HepG2 (cell line): ENCODE measurements around the gene VCAN. TPM values are rescaled to one million over a fixed set of nuclear protein-coding genes. Genes with fewer than 3 reads are reported as not detected.

Experiments used
- ATAC-seq: fragments of 200-7000 bp; cut with Tn5 transposase; 3 replicates; pipeline ENCODE4 v1.9.1; 2020; ENCODE audit warnings: mild to moderate bottlenecking, moderate library complexity
- BruUV-seq: library from RNA; stranded (reverse); fragments of 400-500 nt; replicated peaks from 2 replicates; lab custom pipeline; 2021; lab: Mats Ljungman, UMichigan
- CTCF ChIA-PET: fragments of 300-600 bp; formaldehyde crosslinking; extraction: SDS; loops from one replicate; lab custom pipeline; 2021; ENCODE audit warnings: low total read pairs, inconsistent platforms, low intra/inter-chr PET ratio; lab: Yijun Ruan, JAX
- POLR2A ChIA-PET: fragments of 350-600 bp; sonication (Branson Sonifier 250); formaldehyde crosslinking; loops from one replicate; lab custom pipeline; 2020; ENCODE audit warnings: antibody characterized with exemption, inconsistent platforms; lab: Yijun Ruan, JAX
- DNase-seq: peaks from one replicate; pipeline ENCODE4 v3.0.0-alpha.2; 2015; ENCODE audit warnings: low spot score
- FAIRE-seq: peaks from 3 replicates; lab custom pipeline; 2011; peaks lifted over from hg19 to GRCh38; lab: Jason Lieb, UNC
- H2AFZ ChIP-seq: one replicate; pipeline ENCODE4 v1.6.1; 2011; ENCODE audit warnings: low read length, inconsistent platforms
- H3K27ac ChIP-seq: fragments of 300-600 bp; 3 replicates; pipeline ENCODE4 v1.8.0; 2011; ENCODE audit warnings: mixed run types, mild to moderate bottlenecking, mixed read lengths, low read length, inconsistent platforms; ENCODE audit not compliant: insufficient read depth; ENCODE audit errors: extremely low read length
- H3K27me3 ChIP-seq, 2 experiments: fragments of 200-600 bp in 1 of 2; 2 replicates in 1 of 2; 3 replicates in 1 of 2; pipeline versions ENCODE4 v1.6.0 to v1.8.0; 2011; ENCODE audit warnings: low read length in 2 of 2, mild to moderate bottlenecking in 2 of 2, moderate library complexity in 2 of 2, inconsistent platforms in 1 of 2; ENCODE audit not compliant: insufficient read depth in 2 of 2, control insufficient read depth in 1 of 2
- H3K36me3 ChIP-seq, 2 experiments: fragments of 200-600 bp in 1 of 2; replicated peaks in 1 of 2; 2 replicates in 1 of 2; 3 replicates in 1 of 2; pipeline versions ENCODE4 v1.5.1 to v1.8.0; 2011; ENCODE audit warnings: low read length in 2 of 2, inconsistent platforms in 1 of 2; ENCODE audit not compliant: insufficient read depth in 2 of 2, control insufficient read depth in 1 of 2
- H3K4me1 ChIP-seq: 2 replicates; pipeline ENCODE4 v1.5.1; 2012; ENCODE audit warnings: low read length, inconsistent platforms; ENCODE audit not compliant: insufficient read depth
- H3K4me2 ChIP-seq: 2 replicates; pipeline ENCODE4 v1.6.0; 2011; ENCODE audit warnings: low read depth, low read length, inconsistent platforms
- H3K4me3 ChIP-seq, 3 experiments: fragments of 200-600 bp in 1 of 3; sonication (generic), shearing (Covaris generic) in 1 of 3; replicated peaks in 1 of 3; 2 replicates each; pipeline ENCODE4 v1.5.1; 2011 to 2016; ENCODE audit warnings: low read length in 3 of 3, inconsistent platforms in 2 of 3, low read depth in 2 of 3, mild to moderate bottlenecking in 2 of 3, control low read depth in 1 of 3, mixed read lengths in 1 of 3; ENCODE audit not compliant: insufficient read depth in 1 of 3
- H3K79me2 ChIP-seq: one replicate; pipeline ENCODE4 v1.6.1; 2011; ENCODE audit warnings: low read length, inconsistent platforms; ENCODE audit not compliant: insufficient read depth
- H3K9ac ChIP-seq: 2 replicates; pipeline ENCODE4 v1.6.0; 2011; ENCODE audit warnings: mild to moderate bottlenecking, low read depth, low read length, inconsistent platforms; ENCODE audit not compliant: insufficient read depth
- H3K9me3 ChIP-seq: 2 replicates; pipeline ENCODE4 v1.5.1; 2012; ENCODE audit warnings: mild to moderate bottlenecking, low read length
- H4K20me1 ChIP-seq: 2 replicates; pipeline ENCODE4 v1.6.0; 2011; ENCODE audit warnings: inconsistent platforms, mild to moderate bottlenecking, low read length, moderate library complexity; ENCODE audit not compliant: insufficient read depth
- ATF7 ChIP-seq, 2 experiments: fragments of 450-650 bp in 1 of 2; sonication (generic) in 1 of 2; formaldehyde crosslinking in 1 of 2; IDR thresholded peaks; 2 replicates each; pipeline versions ENCODE4 v1.4.0 to v1.6.1; 2016 to 2020; ENCODE audit warnings: antibody characterized with exemption in 1 of 2, mild to moderate bottlenecking in 1 of 2, missing genetic modification reagents in 1 of 2
- BRD4 ChIP-seq: sonication (generic); formaldehyde crosslinking; IDR thresholded peaks from 2 replicates; pipeline ENCODE4 v1.4.0; 2020; ENCODE audit warnings: missing genetic modification reagents
- ZFP1 ChIP-seq: IDR thresholded peaks from 2 replicates; pipeline ENCODE4 v1.6.1; 2016
- ZNF124 ChIP-seq: sonication (generic); formaldehyde crosslinking; IDR thresholded peaks from 2 replicates; pipeline ENCODE4 v1.4.0; 2020; ENCODE audit warnings: missing genetic modification reagents
- ZNF431 ChIP-seq: sonication (generic); formaldehyde crosslinking; IDR thresholded peaks from 2 replicates; pipeline ENCODE4 v1.9.0; 2022; ENCODE audit warnings: missing genetic modification reagents, low read depth, mild to moderate bottlenecking, borderline replicate concordance
- WGBS: methylation state at CpG from one replicate; pipeline ENCODE4 v1.1.6; 2017; ENCODE audit warnings: low lambda C conversion rate; 5-methylcytosine and 5-hydroxymethylcytosine counted together
- in situ Hi-C: cut with HindIII; loops from 2 replicates; pipeline ENCODE4 v1.10.0; 2017; ENCODE audit warnings: low pct_unique_long_range_greater_than_20kb; ENCODE audit not compliant: extremely low pct_ligation_motif_present
- intact Hi-C: fragments of 100-400 bp; cut with micrococcal nuclease; formaldehyde crosslinking; loops from one replicate; pipeline ENCODE4 v1.10.0; 2022; ENCODE audit not compliant: unreplicated experiment
- polyA plus RNA-seq, 8 experiments: library from polyadenylated mRNA; depleted of rRNA in 3 of 8; stranded (reverse) in 7 of 8; unstranded in 1 of 8; fragments of >200 nt; fragmentation: Illumina TruSeq in 4 of 8; extraction: Trizol in 4 of 8; gene quantifications; 2 replicates each; pipeline versions ENCODE4 v1.2.1 to v1.2.3, GENCODE V29; 2011 to 2016; ENCODE audit warnings: low read depth in 4 of 8, missing spikeins in 1 of 8, mixed read lengths in 1 of 8; ENCODE audit not compliant: insufficient read depth in 1 of 8
- total RNA-seq, 5 experiments: library from RNA; depleted of rRNA; stranded (reverse); fragments of >200 nt; fragmentation: Illumina TruSeq; extraction: Trizol; gene quantifications; 2 replicates each; pipeline ENCODE4 v1.2.3, GENCODE V29; 2016; ENCODE audit warnings: low read depth in 1 of 5
- TF ChIP-seq, protein P1 (sequence below), 2 experiments: IDR thresholded peaks; 2 replicates each; pipeline ENCODE4 v1.6.1; 2011 to 2012; ENCODE audit warnings: low read length in 2 of 2, borderline replicate concordance in 1 of 2, low read depth in 1 of 2, mild to moderate bottlenecking in 1 of 2, moderate library complexity in 1 of 2
- TF ChIP-seq, protein P2 (sequence below): sonication (generic); formaldehyde crosslinking; IDR thresholded peaks from 2 replicates; pipeline ENCODE4 v1.8.0; 2022; ENCODE audit warnings: mild to moderate bottlenecking, missing genetic modification reagents

The VCAN gene
- total and polyA plus RNA-seq, 2 of the 13 experiments (the other 11 are each of a cell fraction or from before 2014, with no cell fraction given): 1.2 to 3.5 TPM

DNA sequence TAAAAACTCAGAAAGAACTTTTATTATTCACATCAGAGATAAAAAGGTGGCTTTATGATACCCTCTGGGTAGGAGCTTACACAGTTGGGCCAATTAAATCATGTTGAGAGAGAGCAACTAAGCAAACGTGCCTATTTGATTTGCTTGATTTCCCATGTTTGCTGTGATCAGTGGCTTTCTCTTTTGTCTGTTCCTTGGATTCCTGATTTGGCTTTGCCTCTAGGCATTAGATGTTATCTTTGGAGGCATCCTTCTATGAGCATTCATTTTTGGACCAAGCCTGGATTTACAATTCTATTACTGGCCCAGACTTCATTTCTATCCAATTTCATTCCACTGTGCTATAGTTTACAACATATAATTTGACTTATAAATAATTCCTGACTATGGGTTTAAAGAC lies 35.9 kb downstream of the VCAN start (continued):
- TF ChIP-seq, protein P1, sequence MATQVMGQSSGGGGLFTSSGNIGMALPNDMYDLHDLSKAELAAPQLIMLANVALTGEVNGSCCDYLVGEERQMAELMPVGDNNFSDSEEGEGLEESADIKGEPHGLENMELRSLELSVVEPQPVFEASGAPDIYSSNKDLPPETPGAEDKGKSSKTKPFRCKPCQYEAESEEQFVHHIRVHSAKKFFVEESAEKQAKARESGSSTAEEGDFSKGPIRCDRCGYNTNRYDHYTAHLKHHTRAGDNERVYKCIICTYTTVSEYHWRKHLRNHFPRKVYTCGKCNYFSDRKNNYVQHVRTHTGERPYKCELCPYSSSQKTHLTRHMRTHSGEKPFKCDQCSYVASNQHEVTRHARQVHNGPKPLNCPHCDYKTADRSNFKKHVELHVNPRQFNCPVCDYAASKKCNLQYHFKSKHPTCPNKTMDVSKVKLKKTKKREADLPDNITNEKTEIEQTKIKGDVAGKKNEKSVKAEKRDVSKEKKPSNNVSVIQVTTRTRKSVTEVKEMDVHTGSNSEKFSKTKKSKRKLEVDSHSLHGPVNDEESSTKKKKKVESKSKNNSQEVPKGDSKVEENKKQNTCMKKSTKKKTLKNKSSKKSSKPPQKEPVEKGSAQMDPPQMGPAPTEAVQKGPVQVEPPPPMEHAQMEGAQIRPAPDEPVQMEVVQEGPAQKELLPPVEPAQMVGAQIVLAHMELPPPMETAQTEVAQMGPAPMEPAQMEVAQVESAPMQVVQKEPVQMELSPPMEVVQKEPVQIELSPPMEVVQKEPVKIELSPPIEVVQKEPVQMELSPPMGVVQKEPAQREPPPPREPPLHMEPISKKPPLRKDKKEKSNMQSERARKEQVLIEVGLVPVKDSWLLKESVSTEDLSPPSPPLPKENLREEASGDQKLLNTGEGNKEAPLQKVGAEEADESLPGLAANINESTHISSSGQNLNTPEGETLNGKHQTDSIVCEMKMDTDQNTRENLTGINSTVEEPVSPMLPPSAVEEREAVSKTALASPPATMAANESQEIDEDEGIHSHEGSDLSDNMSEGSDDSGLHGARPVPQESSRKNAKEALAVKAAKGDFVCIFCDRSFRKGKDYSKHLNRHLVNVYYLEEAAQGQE (IDR thresholded peaks at IDR 0.05; ENCODE audit: borderline replicate concordance in 1 of 2, low read depth in 1 of 2, low read length in 2 of 2): no peak
- TF ChIP-seq ZNF431 (CRISPR knock-in tag): no peak
- TF ChIP-seq ZNF124 (CRISPR knock-in tag): no peak
- TF ChIP-seq BRD4: no peak
- TF ChIP-seq, protein P2, sequence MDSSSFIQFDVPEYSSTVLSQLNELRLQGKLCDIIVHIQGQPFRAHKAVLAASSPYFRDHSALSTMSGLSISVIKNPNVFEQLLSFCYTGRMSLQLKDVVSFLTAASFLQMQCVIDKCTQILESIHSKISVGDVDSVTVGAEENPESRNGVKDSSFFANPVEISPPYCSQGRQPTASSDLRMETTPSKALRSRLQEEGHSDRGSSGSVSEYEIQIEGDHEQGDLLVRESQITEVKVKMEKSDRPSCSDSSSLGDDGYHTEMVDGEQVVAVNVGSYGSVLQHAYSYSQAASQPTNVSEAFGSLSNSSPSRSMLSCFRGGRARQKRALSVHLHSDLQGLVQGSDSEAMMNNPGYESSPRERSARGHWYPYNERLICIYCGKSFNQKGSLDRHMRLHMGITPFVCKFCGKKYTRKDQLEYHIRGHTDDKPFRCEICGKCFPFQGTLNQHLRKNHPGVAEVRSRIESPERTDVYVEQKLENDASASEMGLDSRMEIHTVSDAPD: no peak

DNA sequence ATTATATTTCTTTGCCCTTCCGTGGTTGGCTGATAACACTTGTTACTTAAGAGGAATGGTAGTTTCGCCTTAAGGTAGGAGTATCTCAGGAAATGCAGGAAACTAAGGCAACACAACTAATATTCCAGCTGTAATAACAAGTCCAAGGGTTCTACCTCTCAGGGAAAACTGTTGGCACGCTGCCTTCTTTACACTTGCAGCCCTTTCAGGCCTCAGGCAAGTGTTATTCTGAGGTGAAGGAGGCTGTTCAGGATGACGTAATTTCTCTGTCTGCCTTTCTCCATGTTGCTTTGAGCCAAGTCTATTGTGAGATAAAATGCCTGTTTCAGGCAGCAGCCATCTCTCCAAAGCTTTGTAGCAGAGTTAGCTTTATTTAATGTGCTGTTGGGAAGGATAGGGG lies 38.0 kb downstream of the VCAN start:
- CTCF ChIA-PET: no interaction called here
- no peak overlapping the region for H3K27ac ChIP-seq
- DNase-seq (no peak), ATAC-seq (no peak)
- peaks cover 8% of the 10 kb centered on the region for H3K9me3 ChIP-seq
- H3K4me1 ChIP-seq: no peaks in the 10 kb centered on the region
- H3K4me3 ChIP-seq: no peak overlapping the region
- H3K4me2 ChIP-seq: no peak overlapping the region
- 26% methylated on average over 4 of the region's 4 CpGs for WGBS
- no peaks in the 10 kb centered on the region for H3K27me3 ChIP-seq
- intact Hi-C loops: no loop called here
- POLR2A ChIA-PET: no interaction called here
- BruUV-seq: no TSS peak
- H3K9ac ChIP-seq: no peak overlapping the region
- TF ChIP-seq ZFP1 (CRISPR knock-in tag) (no peak), ATF7 (IDR thresholded peaks at IDR 0.05) (peak; percentile 77), ATF7 (CRISPR knock-in tag; IDR thresholded peaks at IDR 0.05) (no peak)
- TF ChIP-seq, all 625 proteins: peak for 1
- in situ Hi-C loops: no loop called here
- no peaks in the 10 kb centered on the region for H4K20me1 ChIP-seq
- no peaks in the 10 kb centered on the region for H3K36me3 ChIP-seq
- FAIRE-seq: no peak
- H3K79me2 ChIP-seq: no peaks in the 10 kb centered on the region
- no peak overlapping the region for H2AFZ ChIP-seq
